Mucosa of stomach (tissue), 1 donor: ENCODE measurements around the gene CRK.
A peak's percentile ranks its signal among the peaks of the same experiment; 100 is the strongest.
"Not testable (repeated sequence)": the region's sequence is repeated elsewhere in the genome, so short reads cannot be mapped to it uniquely, and the experiment has no call there.

Experiments used
- H3K27me3 ChIP-seq: one replicate; pipeline ENCODE4 v1.7.0; 2013; ENCODE audit warnings: mild to moderate bottlenecking, low read length; ENCODE audit not compliant: control insufficient read depth, insufficient read depth
- H3K36me3 ChIP-seq: one replicate; pipeline ENCODE4 v1.7.0; 2013; ENCODE audit warnings: low read length; ENCODE audit not compliant: control insufficient read depth, insufficient read depth
- H3K4me1 ChIP-seq: one replicate; pipeline ENCODE4 v1.7.0; 2013; ENCODE audit warnings: mild to moderate bottlenecking, low read length; ENCODE audit not compliant: control insufficient read depth, insufficient read depth
- H3K4me3 ChIP-seq: one replicate; pipeline ENCODE4 v1.7.0; 2013; ENCODE audit warnings: low read length
- H3K9ac ChIP-seq: one replicate; pipeline ENCODE4 v1.7.0; 2013; ENCODE audit warnings: mild to moderate bottlenecking, low read length, moderate library complexity
- H3K9me3 ChIP-seq: one replicate; pipeline ENCODE4 v1.7.0; 2013; ENCODE audit warnings: mild to moderate bottlenecking, low read length, moderate library complexity; ENCODE audit not compliant: control insufficient read depth
- donor health status: Pancreatic carcinoma.

The CRK gene

GRCh38 chr17:1470071-1470754 is 14.2 kb upstream of the CRK start:
- Histone ChIP-seq H3K4me1 (no peaks in the 10 kb centered on the region), H3K9ac (no peak overlapping the region), H3K27me3 (no peaks in the 10 kb centered on the region), H3K4me3 (no peak overlapping the region), H3K9me3 (no peaks in the 10 kb centered on the region), H3K36me3 (peaks cover 21% of the 10 kb centered on the region)

GRCh38 chr17:1469231-1469852 is 13.3 kb upstream of the CRK start:
- peaks cover 20% of the 10 kb centered on the region for H3K36me3 ChIP-seq
- no peak overlapping the region for H3K9ac ChIP-seq
- H3K9me3 ChIP-seq = no peaks in the 10 kb centered on the region
- H3K27me3 ChIP-seq = no peaks in the 10 kb centered on the region
- no peaks in the 10 kb centered on the region for H3K4me1 ChIP-seq
- no peak overlapping the region for H3K4me3 ChIP-seq

GRCh38 chr17:1467898-1468492 is 12.0 kb upstream of the CRK start:
- H3K4me1 ChIP-seq = peaks cover 1% of the 10 kb centered on the region
- no peak overlapping the region for H3K9ac ChIP-seq
- H3K4me3 ChIP-seq = no peak overlapping the region
- no peaks in the 10 kb centered on the region for H3K9me3 ChIP-seq
- peaks cover 20% of the 10 kb centered on the region for H3K36me3 ChIP-seq
- H3K27me3 ChIP-seq = no peaks in the 10 kb centered on the region

GRCh38 chr17:1467258-1467657 is 11.2 kb upstream of the CRK start:
- H3K9ac ChIP-seq = no peak overlapping the region
- no peaks in the 10 kb centered on the region for H3K9me3 ChIP-seq
- H3K36me3 ChIP-seq = peaks cover 20% of the 10 kb centered on the region

GRCh38 chr17:1464186-1464585 is 8.2 kb upstream of the CRK start:
- no peak overlapping the region for H3K9ac ChIP-seq
- peaks cover 14% of the 10 kb centered on the region for H3K36me3 ChIP-seq
- H3K27me3 ChIP-seq = no peaks in the 10 kb centered on the region
- H3K4me3 ChIP-seq = no peak overlapping the region
- H3K4me1 ChIP-seq = peaks cover 28% of the 10 kb centered on the region
- no peaks in the 10 kb centered on the region for H3K9me3 ChIP-seq

More at GRCh38 chr17:1467258-1467657, 11.2 kb upstream of the CRK start:
- Histone ChIP-seq H3K4me1 (peaks cover 9% of the 10 kb centered on the region), H3K4me3 (no peak overlapping the region), H3K27me3 (no peaks in the 10 kb centered on the region)

GRCh38 chr17:1462164-1463112 is 6.4 kb upstream of the CRK start:
- Histone ChIP-seq H3K9ac (no peak overlapping the region), H3K4me3 (no peak overlapping the region), H3K27me3 (no peaks in the 10 kb centered on the region), H3K36me3 (no peaks in the 10 kb centered on the region), H3K9me3 (no peaks in the 10 kb centered on the region), H3K4me1 (peaks cover 28% of the 10 kb centered on the region)

- H3K27me3 ChIP-seq = no peaks in the 10 kb centered on the region
- H3K9me3 ChIP-seq = no peaks in the 10 kb centered on the region
- no peaks in the 10 kb centered on the region for H3K36me3 ChIP-seq
- H3K9ac ChIP-seq = no peak overlapping the region
- no peak overlapping the region for H3K4me3 ChIP-seq
- peaks cover 33% of the 10 kb centered on the region for H3K4me1 ChIP-seq
Observed at GRCh38 chr17:1461198-1461944, 5.3 kb upstream of the CRK start.

- Histone ChIP-seq H3K36me3 (no peaks in the 10 kb centered on the region), H3K4me1 (peaks cover 33% of the 10 kb centered on the region), H3K27me3 (no peaks in the 10 kb centered on the region), H3K4me3 (no peak overlapping the region), H3K9ac (no peak overlapping the region), H3K9me3 (no peaks in the 10 kb centered on the region)
Observed at GRCh38 chr17:1460233-1460632, 4.2 kb upstream of the CRK start.

- H3K9ac ChIP-seq = peak overlapping the region; percentile 91
- peak overlapping the region; percentile 63 for H3K4me3 ChIP-seq
- H3K4me1 ChIP-seq = peaks cover 34% of the 10 kb centered on the region
- no peaks in the 10 kb centered on the region for H3K36me3 ChIP-seq
- H3K27me3 ChIP-seq = no peaks in the 10 kb centered on the region
- H3K9me3 ChIP-seq = no peaks in the 10 kb centered on the region
Observed at GRCh38 chr17:1455291-1455796, 688 bp downstream of the CRK start.

- peak overlapping the region; percentile 91 for H3K9ac ChIP-seq
Observed at GRCh38 chr17:1454541-1454940, 1.5 kb downstream of the CRK start.

GRCh38 chr17:1453694-1454093 is 2.3 kb downstream of the CRK start:
- H3K4me3 ChIP-seq, H3K36me3 ChIP-seq, H3K9me3 ChIP-seq, H3K27me3 ChIP-seq, H3K9ac ChIP-seq: not testable (repeated sequence)
- H3K4me1 ChIP-seq = peaks cover 33% of the 10 kb centered on the region

More at GRCh38 chr17:1454541-1454940, 1.5 kb downstream of the CRK start:
- peaks cover 28% of the 10 kb centered on the region for H3K4me1 ChIP-seq
- peak overlapping the region; percentile 63 for H3K4me3 ChIP-seq
- no peaks in the 10 kb centered on the region for H3K27me3 ChIP-seq
- no peaks in the 10 kb centered on the region for H3K9me3 ChIP-seq
- no peaks in the 10 kb centered on the region for H3K36me3 ChIP-seq
